Osteoblast (primary cell): ENCODE measurements around the gene SCUBE1. TPM values are rescaled to one million over a fixed set of nuclear protein-coding genes. Genes with fewer than 3 reads are reported as not detected.

Experiments
- DNase-seq: peaks from one replicate; pipeline ENCODE4 v3.0.0; 2011; ENCODE audit warnings: low spot score, mixed read lengths; ENCODE audit not compliant: insufficient read length; ENCODE audit errors: missing footprints
- H2AFZ ChIP-seq: 2 replicates; pipeline ENCODE4 v1.6.0; 2011; ENCODE audit warnings: mild to moderate bottlenecking, low read length
- H3K27ac ChIP-seq: 2 replicates; pipeline ENCODE4 v1.5.1; 2011; ENCODE audit warnings: mild to moderate bottlenecking, low read depth, low read length, moderate library complexity
- H3K27me3 ChIP-seq: 2 replicates; pipeline ENCODE4 v1.6.0; 2012; ENCODE audit warnings: mild to moderate bottlenecking, control low read depth, inconsistent platforms, low read length, moderate library complexity; ENCODE audit not compliant: insufficient read depth
- H3K36me3 ChIP-seq: 2 replicates; pipeline ENCODE4 v1.5.1; 2011; ENCODE audit warnings: mild to moderate bottlenecking, low read length, control low read depth, moderate library complexity; ENCODE audit not compliant: insufficient read depth
- H3K4me1 ChIP-seq: 2 replicates; pipeline ENCODE4 v1.5.1; 2011; ENCODE audit warnings: mild to moderate bottlenecking, low read length, control low read depth, moderate library complexity; ENCODE audit not compliant: insufficient read depth
- H3K4me2 ChIP-seq: 2 replicates; pipeline ENCODE4 v1.6.0; 2011; ENCODE audit warnings: mild to moderate bottlenecking, low read length; ENCODE audit not compliant: insufficient read depth
- H3K4me3 ChIP-seq: fragments of 200-600 bp; sonication (generic); 3 replicates; pipeline ENCODE4 v1.5.1; 2012; ENCODE audit warnings: mild to moderate bottlenecking, low read length, inconsistent platforms; ENCODE audit not compliant: insufficient read depth
- H3K79me2 ChIP-seq: 2 replicates; pipeline ENCODE4 v1.6.0; 2012; ENCODE audit warnings: mild to moderate bottlenecking, low read length, control low read depth, inconsistent platforms; ENCODE audit not compliant: insufficient read depth
- H3K9me3 ChIP-seq: 2 replicates; pipeline ENCODE4 v1.5.1; 2011; ENCODE audit warnings: low read depth, low read length, control low read depth
- H4K20me1 ChIP-seq: 2 replicates; pipeline ENCODE4 v1.6.0; 2012; ENCODE audit warnings: mild to moderate bottlenecking, low read length, control low read depth; ENCODE audit not compliant: insufficient read depth
- CTCF ChIP-seq: IDR thresholded peaks from 2 replicates; pipeline ENCODE4 v1.5.1; 2011; ENCODE audit warnings: mild to moderate bottlenecking, low read depth, low read length, moderate library complexity; ENCODE audit errors: extremely low read depth
- total RNA-seq: library from RNA; depleted of rRNA; stranded (reverse); fragments of >200 nt; gene quantifications from 2 replicates; pipeline ENCODE4 v1.2.3, GENCODE V29; 2012

The SCUBE1 gene
- total RNA-seq, 1 donor = 2.2 TPM

GRCh38 chr22:43169310-43170130 lies 173.7 kb downstream of the SCUBE1 start:
- H3K4me1 ChIP-seq = peaks cover 3% of the 10 kb centered on the region
- no peak overlapping the region for H2AFZ ChIP-seq
- H3K4me2 ChIP-seq = no peak overlapping the region
- DNase-seq = peak; percentile 59
- peaks cover 2% of the 10 kb centered on the region for H4K20me1 ChIP-seq
- H3K4me3 ChIP-seq = no peak overlapping the region
- no peaks in the 10 kb centered on the region for H3K9me3 ChIP-seq
- H3K79me2 ChIP-seq = no peaks in the 10 kb centered on the region
- H3K27ac ChIP-seq = no peak overlapping the region
- peaks cover 18% of the 10 kb centered on the region for H3K36me3 ChIP-seq
- no peak for TF ChIP-seq CTCF
- no peaks in the 10 kb centered on the region for H3K27me3 ChIP-seq

GRCh38 chr22:43168471-43169309 lies 174.5 kb downstream of the SCUBE1 start:
- no peak for TF ChIP-seq CTCF
- Histone ChIP-seq H3K4me3 (no peak overlapping the region), H3K4me1 (peaks cover 3% of the 10 kb centered on the region), H2AFZ (no peak overlapping the region), H3K4me2 (no peak overlapping the region), H3K36me3 (peaks cover 14% of the 10 kb centered on the region), H3K27ac (no peak overlapping the region), H3K9me3 (no peaks in the 10 kb centered on the region), H4K20me1 (peaks cover 2% of the 10 kb centered on the region), H3K27me3 (no peaks in the 10 kb centered on the region), H3K79me2 (no peaks in the 10 kb centered on the region)
- peak; percentile 97 for DNase-seq

GRCh38 chr22:43167001-43167589 lies 176.1 kb downstream of the SCUBE1 start:
- no peaks in the 10 kb centered on the region for H3K79me2 ChIP-seq
- peaks cover 7% of the 10 kb centered on the region for H4K20me1 ChIP-seq
- no peaks in the 10 kb centered on the region for H3K27me3 ChIP-seq
- peak; percentile 74 for DNase-seq
- H3K9me3 ChIP-seq = no peaks in the 10 kb centered on the region
- TF ChIP-seq CTCF = no peak
- H3K4me1 ChIP-seq = peaks cover 3% of the 10 kb centered on the region
- H3K27ac ChIP-seq = no peak overlapping the region
- H3K4me2 ChIP-seq = no peak overlapping the region
- H2AFZ ChIP-seq = no peak overlapping the region
- no peak overlapping the region for H3K4me3 ChIP-seq
- peaks cover 14% of the 10 kb centered on the region for H3K36me3 ChIP-seq
